DND-41 (cell line): ENCODE data around the gene METRN.

Source experiments
- ATAC-seq: fragments of 200-7000 bp; cut with Tn5 transposase; 3 replicates; pipeline ENCODE4 v1.9.1; 2021; ENCODE audit warnings: low read depth; ENCODE audit not compliant: insufficient read depth
- DNase-seq: peaks from one replicate; pipeline ENCODE4 v3.0.0-alpha.2; 2020
- H2AFZ ChIP-seq: 2 replicates; pipeline ENCODE4 v1.6.0; 2012; ENCODE audit warnings: low read depth, low read length
- H3K27ac ChIP-seq: 2 replicates; pipeline ENCODE4 v1.5.1; 2012; ENCODE audit warnings: low read length, inconsistent platforms
- H3K27me3 ChIP-seq: fragments of 200-600 bp; sonication (generic); 2 replicates; pipeline ENCODE4 v1.6.0; 2012; ENCODE audit warnings: low read length, mild to moderate bottlenecking, inconsistent platforms; ENCODE audit not compliant: insufficient read depth, poor library complexity
- H3K36me3 ChIP-seq: 2 replicates; pipeline ENCODE4 v1.5.1; 2012; ENCODE audit warnings: low read length, inconsistent platforms; ENCODE audit not compliant: insufficient read depth
- H3K4me1 ChIP-seq: 2 replicates; pipeline ENCODE4 v1.5.1; 2012; ENCODE audit warnings: mild to moderate bottlenecking, low read length; ENCODE audit not compliant: insufficient read depth
- H3K4me2 ChIP-seq: 2 replicates; pipeline ENCODE4 v1.6.0; 2012; ENCODE audit warnings: mild to moderate bottlenecking, moderate library complexity, low read length, inconsistent platforms; ENCODE audit not compliant: insufficient read depth
- H3K4me3 ChIP-seq, 2 experiments: fragments of 200-600 bp in 1 of 2; shearing (Covaris generic) in 1 of 2; 2 replicates each; pipeline ENCODE4 v1.5.1; 2012 to 2016; ENCODE audit warnings: inconsistent platforms in 2 of 2, low read length in 2 of 2, mild to moderate bottlenecking in 2 of 2, low read depth in 1 of 2, moderate library complexity in 1 of 2
- H3K79me2 ChIP-seq: 2 replicates; pipeline ENCODE4 v1.6.0; 2012; ENCODE audit warnings: low read length, inconsistent platforms; ENCODE audit not compliant: insufficient read depth
- H3K9ac ChIP-seq: 2 replicates; pipeline ENCODE4 v1.6.0; 2012; ENCODE audit warnings: low read depth, mild to moderate bottlenecking, inconsistent platforms, low read length, moderate library complexity
- H3K9me3 ChIP-seq: 2 replicates; pipeline ENCODE4 v1.5.1; 2012; ENCODE audit warnings: low read length, moderate library complexity, mild to moderate bottlenecking, inconsistent platforms; ENCODE audit not compliant: insufficient read depth, severe bottlenecking
- H4K20me1 ChIP-seq: 2 replicates; pipeline ENCODE4 v1.6.0; 2012; ENCODE audit warnings: low read length; ENCODE audit not compliant: insufficient read depth
- CTCF ChIP-seq: IDR thresholded peaks from 2 replicates; pipeline ENCODE4 v1.5.1; 2012; ENCODE audit warnings: borderline replicate concordance, low read length, moderate library complexity, mild to moderate bottlenecking; ENCODE audit not compliant: poor library complexity, severe bottlenecking; ENCODE audit errors: extremely low read depth
- EZH2 ChIP-seq: IDR thresholded peaks from 3 replicates; pipeline ENCODE4 v1.6.1; 2012; ENCODE audit warnings: borderline replicate concordance, low read depth, mild to moderate bottlenecking, moderate library complexity, low read length, inconsistent platforms; ENCODE audit not compliant: severe bottlenecking

The METRN gene

GRCh38 chr16:754656-755055 lies 39.7 kb downstream of the METRN start:
- Histone ChIP-seq H3K4me1 (no peaks in the 10 kb centered on the region), H2AFZ (no peak overlapping the region), H4K20me1 (no peaks in the 10 kb centered on the region), H3K4me3 (no peak overlapping the region), H3K4me2 (no peak overlapping the region), H3K36me3 (no peaks in the 10 kb centered on the region), H3K27me3 (no peaks in the 10 kb centered on the region), H3K9ac (no peak overlapping the region), H3K9me3 (no peaks in the 10 kb centered on the region), H3K79me2 (no peaks in the 10 kb centered on the region), H3K27ac (no peak overlapping the region)
- ATAC-seq (no peak), DNase-seq (no peak)
- TF ChIP-seq EZH2 = no peak
- TF ChIP-seq CTCF = no peak

GRCh38 chr16:756428-756827 lies 41.5 kb downstream of the METRN start:
- no peak overlapping the region for H3K9ac ChIP-seq
- no peaks in the 10 kb centered on the region for H3K36me3 ChIP-seq
- no peaks in the 10 kb centered on the region for H4K20me1 ChIP-seq
- H3K79me2 ChIP-seq = no peaks in the 10 kb centered on the region
- H2AFZ ChIP-seq = no peak overlapping the region
- no peaks in the 10 kb centered on the region for H3K9me3 ChIP-seq
- H3K4me2 ChIP-seq = no peak overlapping the region
- H3K4me1 ChIP-seq = no peaks in the 10 kb centered on the region
- ATAC-seq (no peak), DNase-seq (no peak)
- H3K27ac ChIP-seq = no peak overlapping the region
- H3K27me3 ChIP-seq = no peaks in the 10 kb centered on the region
- H3K4me3 ChIP-seq = no peak overlapping the region
- TF ChIP-seq EZH2 = no peak

- no peak for ATAC-seq
- Histone ChIP-seq H3K4me3 (no peak overlapping the region), H3K4me1 (no peaks in the 10 kb centered on the region), H3K4me2 (no peak overlapping the region), H3K9me3 (no peaks in the 10 kb centered on the region), H2AFZ (no peak overlapping the region), H4K20me1 (no peaks in the 10 kb centered on the region; the same call in 1 of the 2 replicates), H3K79me2 (no peaks in the 10 kb centered on the region), H3K27me3 (no peaks in the 10 kb centered on the region), H3K9ac (no peak overlapping the region), H3K36me3 (no peaks in the 10 kb centered on the region), H3K27ac (no peak overlapping the region)
- no peak for DNase-seq
- TF ChIP-seq CTCF = no peak
- no peak for TF ChIP-seq EZH2
Observed at GRCh38 chr16:759110-759910, 44.4 kb downstream of the METRN start.

GRCh38 chr16:760065-760464 lies 45.1 kb downstream of the METRN start:
- Histone ChIP-seq H3K36me3 (no peaks in the 10 kb centered on the region), H3K9me3 (no peaks in the 10 kb centered on the region), H3K4me2 (no peak overlapping the region), H3K9ac (no peak overlapping the region), H3K27me3 (no peaks in the 10 kb centered on the region), H2AFZ (no peak overlapping the region), H3K27ac (no peak overlapping the region), H4K20me1 (no peaks in the 10 kb centered on the region; the same call in 1 of the 2 replicates), H3K4me1 (no peaks in the 10 kb centered on the region), H3K79me2 (no peaks in the 10 kb centered on the region), H3K4me3 (no peak overlapping the region)
- ATAC-seq (no peak), DNase-seq (no peak)
- TF ChIP-seq EZH2 (no peak), CTCF (no peak)
